GM12891 (cell line): Measurements from ENCODE around the gene PRSS16.

Experiments used
- POLR2A ChIP-seq: IDR thresholded peaks from 2 replicates; pipeline ENCODE4 v1.6.1; 2011; ENCODE audit warnings: low read depth, low read length, control low read depth
- POLR2AphosphoS5 ChIP-seq: IDR thresholded peaks from 2 replicates; pipeline ENCODE4 v1.6.1; 2011; ENCODE audit warnings: low read depth, low read length, control low read depth
- POU2F2 ChIP-seq: IDR thresholded peaks from 2 replicates; pipeline ENCODE4 v1.6.1; 2011; ENCODE audit warnings: low read depth, mild to moderate bottlenecking, control low read depth, low read length, moderate library complexity

DNA sequence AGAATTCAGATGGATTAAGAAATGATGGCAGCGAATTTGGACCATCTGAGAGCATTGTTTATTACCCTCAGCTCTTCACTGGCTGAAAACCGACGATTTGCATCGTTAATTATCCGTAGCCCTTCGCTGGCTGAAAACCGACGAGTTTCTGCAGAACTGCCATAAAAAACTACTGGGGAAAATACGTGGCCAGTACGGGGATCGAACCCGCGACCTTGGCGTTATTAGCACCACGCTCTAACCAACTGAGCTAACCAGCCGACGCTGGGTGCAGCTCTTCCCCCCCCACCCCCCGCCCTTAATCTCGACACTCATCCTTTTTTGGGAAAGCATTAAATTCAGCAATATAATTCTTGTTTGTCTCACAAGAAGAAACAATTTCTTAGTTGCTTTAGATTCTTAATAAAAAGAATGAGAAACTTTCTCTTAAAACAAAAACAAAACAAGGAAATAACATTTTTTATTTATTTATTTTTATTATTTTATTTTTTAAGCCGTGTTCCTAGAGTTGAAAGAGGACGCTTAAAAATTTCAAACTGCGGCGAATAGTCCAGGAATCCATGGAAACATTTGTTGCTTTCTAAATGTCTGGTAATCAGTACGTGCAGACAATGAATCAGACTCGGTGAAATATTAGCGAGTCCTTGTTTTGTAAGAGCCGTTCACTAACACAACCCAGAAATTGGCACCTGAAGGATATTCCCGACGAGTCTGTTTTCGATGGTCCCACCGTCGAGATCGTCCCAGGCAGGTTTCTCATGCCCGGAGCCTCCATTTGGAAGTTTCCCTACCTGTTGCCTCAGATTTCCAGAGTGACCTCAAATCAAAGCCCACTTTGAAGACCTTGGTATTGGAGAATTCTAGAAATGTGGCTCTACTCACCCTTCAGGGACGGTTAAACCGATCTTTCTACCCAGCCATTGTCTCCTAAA, 27.8 kb downstream of the PRSS16 start:
- no peak for TF ChIP-seq POLR2A
- no peak for TF ChIP-seq POLR2AphosphoS5
- no peak for TF ChIP-seq POU2F2
